MCF 10A (cell line): Measurements from ENCODE around the gene ZC3H12C. TPM values are rescaled to one million over a fixed set of nuclear protein-coding genes. Genes with fewer than 3 reads are reported as not detected.

Source experiments
- BruUV-seq: library from RNA; stranded (reverse); fragments of 400-500 nt; replicated peaks from 2 replicates; lab custom pipeline; 2021; lab: Mats Ljungman, UMichigan
- CTCF ChIA-PET: fragments of 300-600 bp; sonication (Branson Sonifier 250); formaldehyde crosslinking; extraction: SDS; loops from one replicate; lab custom pipeline; 2021; ENCODE audit warnings: antibody characterized with exemption, inconsistent platforms; lab: Yijun Ruan, JAX
- POLR2A ChIA-PET: fragments of 300-600, 350-650 bp; sonication (Branson Sonifier 250); formaldehyde crosslinking; extraction: SDS; loops from one replicate; lab custom pipeline; 2020; ENCODE audit warnings: antibody characterized with exemption, inconsistent platforms; lab: Yijun Ruan, JAX
- DNase-seq: peaks from one replicate; pipeline ENCODE4 v3.0.0-alpha.2; 2018; ENCODE audit not compliant: unreplicated experiment
- H3K27ac Mint-ChIP-seq: one replicate; pipeline ENCODE4 v1.8.0; 2022; ENCODE audit warnings: mild to moderate bottlenecking, low read depth, mixed read lengths; ENCODE audit not compliant: unreplicated experiment
- H3K27me3 Mint-ChIP-seq: one replicate; pipeline ENCODE4 v1.8.0; 2022; ENCODE audit warnings: mixed read lengths; ENCODE audit not compliant: insufficient read depth, unreplicated experiment
- H3K36me3 Mint-ChIP-seq: one replicate; pipeline ENCODE4 v1.8.0; 2022; ENCODE audit warnings: mild to moderate bottlenecking, moderate library complexity, mixed read lengths; ENCODE audit not compliant: insufficient read depth, unreplicated experiment
- H3K4me1 Mint-ChIP-seq: one replicate; pipeline ENCODE4 v1.8.0; 2022; ENCODE audit warnings: mixed read lengths; ENCODE audit not compliant: insufficient read depth, unreplicated experiment
- H3K4me3 Mint-ChIP-seq: one replicate; pipeline ENCODE4 v1.8.0; 2022; ENCODE audit warnings: mild to moderate bottlenecking, moderate library complexity, mixed read lengths; ENCODE audit not compliant: unreplicated experiment
- H3K9me3 Mint-ChIP-seq: one replicate; pipeline ENCODE4 v1.8.0; 2022; ENCODE audit warnings: mixed read lengths; ENCODE audit not compliant: unreplicated experiment
- CTCF ChIP-seq: fragments of 200-600 bp; IDR thresholded peaks from one replicate; pipeline ENCODE4 v1.8.0; 2022; ENCODE audit warnings: antibody characterized with exemption, mild to moderate bottlenecking; ENCODE audit not compliant: unreplicated experiment
- intact Hi-C: fragments of 100-400 bp; cut with micrococcal nuclease; formaldehyde crosslinking; loops from 2 replicates; pipeline ENCODE4 v1.14.1; 2022
- total RNA-seq: library from RNA; stranded (reverse); gene quantifications from 2 replicates; pipeline ENCODE4 v1.2.3, GENCODE V29; 2022

Gene ZC3H12C
- total RNA-seq, 1 experiment from 2014 or later, result 37.7 TPM

DNA sequence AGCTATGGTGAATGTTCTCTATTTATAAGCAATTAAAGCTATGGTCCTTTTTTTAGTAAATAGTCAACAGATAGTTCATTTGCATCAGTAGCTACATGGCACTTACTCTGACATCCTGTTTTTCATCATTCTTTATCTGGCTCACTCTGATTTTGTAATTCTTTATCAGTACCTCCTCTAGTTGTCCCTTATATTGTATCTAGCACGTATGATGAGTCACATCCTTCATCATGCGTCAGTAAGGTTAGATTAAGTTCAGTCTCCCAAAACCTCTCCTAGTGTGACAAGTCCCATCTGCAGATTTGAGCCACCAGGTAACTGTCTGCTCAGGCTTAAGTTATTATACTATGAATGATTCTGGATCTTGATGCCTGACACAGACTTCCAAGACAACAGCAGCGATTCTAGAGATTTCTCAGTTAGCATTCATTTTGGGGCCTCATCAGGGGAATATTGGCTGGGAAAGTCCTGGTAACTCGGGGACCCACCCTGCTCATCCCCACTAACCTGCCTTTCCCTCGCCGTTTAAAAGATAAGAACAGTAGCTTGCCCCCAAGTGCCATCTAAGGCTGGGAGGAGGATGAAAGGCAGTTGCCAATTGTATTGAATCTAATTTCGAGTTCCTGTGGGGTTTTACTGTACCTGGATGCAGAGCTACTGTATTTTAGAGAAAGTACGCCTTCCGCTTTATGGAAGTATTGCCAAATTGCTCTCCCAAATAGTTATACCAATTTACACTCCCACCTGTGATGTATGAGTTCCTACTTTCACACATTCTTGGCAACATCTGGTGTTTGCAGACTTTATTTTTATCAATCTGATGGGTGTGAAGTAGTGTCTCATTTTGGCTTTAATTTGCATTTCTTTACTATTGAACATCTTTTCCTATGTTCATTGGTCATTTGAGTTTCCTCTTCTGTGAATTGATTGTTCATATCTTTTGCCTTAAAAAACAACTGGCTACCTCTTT lies 55.9 kb downstream of the ZC3H12C start:
- intact Hi-C loops, result no loop called here
- BruUV-seq, result no TSS peak
- DNase-seq, result peak; percentile 47
- ChIA-PET POLR2A (interaction anchor here (0.7 to 2.1 kb wide), 6 partner anchors 10 to 1366 kb away, joined by 3 to 8 read pairs (median 4); no protein-coding TSS in a partner anchor), CTCF (interaction anchor here (1.4 kb wide), 1 partner anchor 9 kb away, joined by 5 read pairs; no protein-coding TSS in a partner anchor)
- Mint-ChIP-seq H3K27me3 (no peaks in the 10 kb centered on the region), H3K36me3 (peaks cover 64% of the 10 kb centered on the region), H3K27ac (peak overlapping the region; percentile 50), H3K4me1 (peaks cover 51% of the 10 kb centered on the region), H3K4me3 (no peak overlapping the region), H3K9me3 (no peaks in the 10 kb centered on the region)
- TF ChIP-seq CTCF, result no peak

GRCh38 chr11:110152199-110152598 lies 59.0 kb downstream of the ZC3H12C start:
- no TSS peak for BruUV-seq
- no peak for TF ChIP-seq CTCF
- intact Hi-C loops, result no loop called here
- CTCF ChIA-PET, result interaction anchor here (1.0 kb wide), 1 partner anchor 207 kb away, joined by 5 read pairs; no protein-coding TSS in a partner anchor
- Mint-ChIP-seq H3K36me3 (peaks cover 66% of the 10 kb centered on the region), H3K4me3 (no peak overlapping the region), H3K9me3 (no peaks in the 10 kb centered on the region), H3K27me3 (no peaks in the 10 kb centered on the region), H3K27ac (peak overlapping the region; percentile 36), H3K4me1 (peaks cover 33% of the 10 kb centered on the region)
- POLR2A ChIA-PET, result no interaction called here
- no peak for DNase-seq

DNA sequence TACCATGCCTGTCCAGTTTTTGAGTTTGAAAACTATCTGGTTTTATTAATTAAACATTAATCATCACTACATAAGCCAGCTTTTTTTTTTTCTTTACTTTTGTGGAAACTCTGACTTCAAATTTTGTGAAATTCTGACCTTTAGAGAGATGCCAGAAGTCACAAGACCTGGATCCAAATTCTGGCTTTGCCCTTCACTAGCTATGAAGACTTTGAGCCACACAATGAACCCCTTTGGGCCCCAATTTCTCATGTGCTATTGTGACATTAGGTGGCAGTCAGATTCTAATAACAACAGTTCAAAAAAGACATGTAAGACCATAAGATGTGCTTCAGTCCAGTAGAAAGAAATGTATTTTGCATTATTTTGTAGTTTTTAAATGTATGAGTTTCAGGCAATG lies 60.3 kb downstream of the ZC3H12C start:
- CTCF ChIA-PET, result interaction anchor here (0.7 to 1.0 kb wide), 3 partner anchors 52 to 208 kb away, joined by 3 to 5 read pairs (median 3); no protein-coding TSS in a partner anchor
- Mint-ChIP-seq H3K36me3 (peaks cover 69% of the 10 kb centered on the region), H3K4me3 (no peak overlapping the region), H3K9me3 (no peaks in the 10 kb centered on the region), H3K27me3 (no peaks in the 10 kb centered on the region), H3K4me1 (peaks cover 24% of the 10 kb centered on the region), H3K27ac (no peak overlapping the region)
- no peak for DNase-seq
- POLR2A ChIA-PET, result no interaction called here
- no TSS peak for BruUV-seq
- TF ChIP-seq CTCF, result no peak
- intact Hi-C loops, result no loop called here

DNA sequence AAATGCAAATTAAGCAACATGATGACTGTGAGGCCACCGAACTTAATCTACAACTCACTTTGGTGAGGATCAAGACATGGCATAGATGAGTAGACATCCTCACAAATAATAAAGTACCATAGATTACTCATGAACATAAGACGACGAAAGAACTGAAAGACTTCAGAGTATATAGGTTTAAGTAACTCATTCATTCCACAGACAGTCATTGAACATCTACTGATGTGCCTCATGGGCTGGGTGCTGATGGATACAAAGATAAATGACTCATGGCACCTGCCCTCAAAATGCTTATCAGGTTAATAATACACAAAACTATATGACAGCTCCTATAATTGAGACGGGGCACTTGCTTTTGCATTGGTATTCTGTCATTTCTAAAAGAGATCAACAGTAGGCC lies 63.3 kb downstream of the ZC3H12C start:
- POLR2A ChIA-PET, result interaction anchor here (1.5 kb wide), 1 partner anchor 22 kb away, joined by 3 read pairs; no protein-coding TSS in a partner anchor
- CTCF ChIA-PET, result no interaction called here
- Mint-ChIP-seq H3K9me3 (no peaks in the 10 kb centered on the region), H3K27me3 (no peaks in the 10 kb centered on the region), H3K4me3 (no peak overlapping the region), H3K36me3 (peaks cover 92% of the 10 kb centered on the region), H3K27ac (no peak overlapping the region), H3K4me1 (peaks cover 7% of the 10 kb centered on the region)
- no peak for DNase-seq
- TF ChIP-seq CTCF, result no peak
- BruUV-seq, result no TSS peak
- intact Hi-C loops, result no loop called here
